NCI-H1417 treated with DMSO at 0.1 percent for 48 hours (cell line): Measurements from ENCODE around the gene HPS4.
"Not testable (repeated sequence)": the region's sequence is repeated elsewhere in the genome, so short reads cannot be mapped to it uniquely, and the experiment has no call there.

Experiments
- DNase-seq: peaks from one replicate; lab custom pipeline; 2025; lab: John Stamatoyannopoulos, UW

HPS4 gene

GRCh38 chr22:26409719-26410335 is 73.8 kb downstream of the HPS4 start:
- DNase-seq: peak; percentile 34

- DNase-seq: not testable (repeated sequence)
These were observed 74.9 kb downstream of the HPS4 start for GRCh38 chr22:26408562-26409220.

GRCh38 chr22:26406118-26406517 is 77.5 kb downstream of the HPS4 start:
- DNase-seq: no peak

- DNase-seq: no peak
These were observed 78.6 kb downstream of the HPS4 start for GRCh38 chr22:26404851-26405421.

- DNase-seq: no peak
These were observed 81.9 kb downstream of the HPS4 start for GRCh38 chr22:26401726-26402125.
